Astrocyte of the cerebellum (primary cell): Measurements from ENCODE around the gene TMBIM6.

Experiments used
- DNase-seq: peaks from one replicate; pipeline ENCODE4 v3.0.0-alpha.2; 2011; ENCODE audit warnings: low read depth
- H3K4me3 ChIP-seq: 2 replicates; pipeline ENCODE4 v1.5.1; 2011; ENCODE audit warnings: mild to moderate bottlenecking, low read depth, low read length, moderate library complexity
- CTCF ChIP-seq: IDR thresholded peaks from 2 replicates; pipeline ENCODE4 v1.5.1; 2012; ENCODE audit warnings: low read length, low read depth, moderate library complexity, mild to moderate bottlenecking; ENCODE audit errors: missing control alignments
- in situ Hi-C: cut with HindIII; loops from 2 replicates; pipeline ENCODE4 v1.10.0; 2017; ENCODE audit warnings: low sequenced_read_pairs

The TMBIM6 gene

GRCh38 chr12:49740930-49741881, at the start of gene TMBIM6:
Gene TMBIM6, plus strand, starts transcription at chr12:49741557. Its CDS starts 10,937 bp downstream, at chr12:49752494.
- peak; percentile 100 for DNase-seq
- TF ChIP-seq CTCF: peak; percentile 98
- in situ Hi-C loops: no loop called here

GRCh38 chr12:49692851-49693250, 48.5 kb upstream of the TMBIM6 start:
- in situ Hi-C loops: no loop called here
- DNase-seq: no peak
- no peak overlapping the region for H3K4me3 ChIP-seq
- TF ChIP-seq CTCF: no peak

More at GRCh38 chr12:49740930-49741881, at the start of gene TMBIM6:
- peak within 1 kb of the TSS; percentile 58 for H3K4me3 ChIP-seq

GRCh38 chr12:49693931-49694444, 47.4 kb upstream of the TMBIM6 start:
- no peak for DNase-seq
- no peak overlapping the region for H3K4me3 ChIP-seq
- no peak for TF ChIP-seq CTCF
- in situ Hi-C loops: no loop called here

- in situ Hi-C loops: no loop called here
- no peak for DNase-seq
- H3K4me3 ChIP-seq: no peak overlapping the region
- no peak for TF ChIP-seq CTCF
Observed at GRCh38 chr12:49696723-49697122, 44.6 kb upstream of the TMBIM6 start.

- H3K4me3 ChIP-seq: no peak overlapping the region
- no peak for DNase-seq
- TF ChIP-seq CTCF: no peak
- in situ Hi-C loops: no loop called here
Observed at GRCh38 chr12:49697808-49698207, 43.5 kb upstream of the TMBIM6 start.

- peak; percentile 52 for DNase-seq
- in situ Hi-C loops: no loop called here
- H3K4me3 ChIP-seq: peak overlapping the region; percentile 5
- no peak for TF ChIP-seq CTCF
Observed at GRCh38 chr12:49698619-49699545, 42.5 kb upstream of the TMBIM6 start.
